Esophagus squamous epithelium (tissue), 4 donors: ENCODE data around the gene GDF11.

Source experiments
- CTCF ChIP-seq, 6 experiments: fragments of 450-650 bp in 4 of 6; fragments of 200-600 bp in 2 of 6; sonication (generic) in 2 of 6; IDR thresholded peaks; one replicate each; pipeline ENCODE4 v1.5.1; 2016 to 2019; ENCODE audit warnings: antibody characterized with exemption in 6 of 6, mild to moderate bottlenecking in 4 of 6, moderate library complexity in 4 of 6
- POLR2A ChIP-seq, 4 donors: fragments of 450-650 bp; IDR thresholded peaks; one replicate each; pipeline ENCODE4 v1.6.1; 2017; ENCODE audit warnings: antibody characterized with exemption in 4 of 4, mild to moderate bottlenecking in 4 of 4, moderate library complexity in 3 of 4

- TF ChIP-seq POLR2A (IDR thresholded peaks at IDR 0.05) (no peak), CTCF (IDR thresholded peaks at IDR 0.05) (no peak)
Measured at GRCh38 chr12:55717011-55718007, 25.6 kb upstream of the GDF11 start.
